BE2C (cell line): ENCODE measurements around the gene GZF1.

ENCODE experiments used
- DNase-seq: peaks from one replicate; pipeline ENCODE4 v3.0.0-alpha.2; 2020
- H3K27me3 ChIP-seq: fragments of 250-450 bp; sonication (Bioruptor Pico); 2 replicates; pipeline ENCODE4 v1.5.1; 2020; ENCODE audit warnings: mild to moderate bottlenecking
- H3K36me3 ChIP-seq: fragments of 250-450 bp; sonication (Bioruptor Pico); 2 replicates; pipeline ENCODE4 v1.5.1; 2020; ENCODE audit warnings: mild to moderate bottlenecking
- H3K4me1 ChIP-seq: fragments of 250-450 bp; sonication (Bioruptor Pico); 2 replicates; pipeline ENCODE4 v1.5.1; 2020
- H3K4me3 ChIP-seq: 2 replicates; pipeline ENCODE4 v1.5.1; 2011; ENCODE audit warnings: low read depth, low read length
- H3K9me3 ChIP-seq: fragments of 250-450 bp; sonication (Bioruptor Pico); 2 replicates; pipeline ENCODE4 v1.5.1; 2020
- CTCF ChIP-seq: IDR thresholded peaks from 2 replicates; pipeline ENCODE4 v1.5.1; 2012; ENCODE audit warnings: mild to moderate bottlenecking, low read depth, low read length

The GZF1 gene

GRCh38 chr20:23339986-23340385 is 22.0 kb upstream of the GZF1 start:
- no peak for DNase-seq
- Histone ChIP-seq H3K4me1 (no peaks in the 10 kb centered on the region), H3K9me3 (no peaks in the 10 kb centered on the region), H3K36me3 (no peaks in the 10 kb centered on the region), H3K4me3 (no peak overlapping the region), H3K27me3 (peaks cover 6% of the 10 kb centered on the region)
- no peak for TF ChIP-seq CTCF

- Histone ChIP-seq H3K9me3 (no peaks in the 10 kb centered on the region), H3K4me1 (no peaks in the 10 kb centered on the region), H3K36me3 (no peaks in the 10 kb centered on the region), H3K4me3 (no peak overlapping the region), H3K27me3 (peaks cover 6% of the 10 kb centered on the region)
- DNase-seq = peak; percentile 60
- peak; percentile 62 for TF ChIP-seq CTCF
Measured at GRCh38 chr20:23340524-23340923, 21.5 kb upstream of the GZF1 start.

GRCh38 chr20:23341073-23341472 is 20.9 kb upstream of the GZF1 start:
- DNase-seq = no peak
- no peak overlapping the region for H3K4me3 ChIP-seq
- H3K36me3 ChIP-seq = no peaks in the 10 kb centered on the region
- no peaks in the 10 kb centered on the region for H3K9me3 ChIP-seq
- no peaks in the 10 kb centered on the region for H3K4me1 ChIP-seq
- TF ChIP-seq CTCF = no peak
- peaks cover 6% of the 10 kb centered on the region for H3K27me3 ChIP-seq

GRCh38 chr20:23343590-23343989 is 18.4 kb upstream of the GZF1 start:
- DNase-seq = no peak
- no peaks in the 10 kb centered on the region for H3K9me3 ChIP-seq
- peaks cover 6% of the 10 kb centered on the region for H3K27me3 ChIP-seq
- H3K4me1 ChIP-seq = no peaks in the 10 kb centered on the region
- TF ChIP-seq CTCF = no peak
- H3K36me3 ChIP-seq = no peaks in the 10 kb centered on the region
- H3K4me3 ChIP-seq = no peak overlapping the region

- Histone ChIP-seq H3K27me3 (peaks cover 6% of the 10 kb centered on the region), H3K36me3 (no peaks in the 10 kb centered on the region), H3K4me1 (no peaks in the 10 kb centered on the region), H3K4me3 (no peak overlapping the region), H3K9me3 (no peaks in the 10 kb centered on the region)
- no peak for TF ChIP-seq CTCF
- DNase-seq = no peak
Measured at GRCh38 chr20:23344336-23344735, 17.6 kb upstream of the GZF1 start.

GRCh38 chr20:23346002-23346401 is 16.0 kb upstream of the GZF1 start:
- no peak for TF ChIP-seq CTCF
- Histone ChIP-seq H3K9me3 (no peaks in the 10 kb centered on the region), H3K36me3 (no peaks in the 10 kb centered on the region), H3K4me1 (no peaks in the 10 kb centered on the region), H3K4me3 (no peak overlapping the region), H3K27me3 (peaks cover 2% of the 10 kb centered on the region; the same call in 1 of the 2 replicates)
- DNase-seq = no peak
